ENCODE measurements around the gene ARHGEF17.
"Not testable (repeated sequence)": the region's sequence is repeated elsewhere in the genome, so short reads cannot be mapped to it uniquely, and the experiment has no call there.

Gene ARHGEF17

GRCh38 chr11:73274191-73274590 is 33.9 kb upstream of the ARHGEF17 start:
- not testable (repeated sequence) for DNase-seq

GRCh38 chr11:73274722-73275380 is 33.2 kb upstream of the ARHGEF17 start:
- DNase-seq = no peak

GRCh38 chr11:73275381-73275750 is 32.7 kb upstream of the ARHGEF17 start:
- no peak for DNase-seq

- DNase-seq = no peak
These were observed 30.6 kb upstream of the ARHGEF17 start for GRCh38 chr11:73277467-73277866.

GRCh38 chr11:73280626-73281025 is 27.4 kb upstream of the ARHGEF17 start:
- DNase-seq = no peak

GRCh38 chr11:73281201-73281741 is 26.8 kb upstream of the ARHGEF17 start:
- peak; percentile 15 for DNase-seq

- DNase-seq = no peak
These were observed 26.0 kb upstream of the ARHGEF17 start for GRCh38 chr11:73281796-73282660.

- DNase-seq = no peak
These were observed 24.6 kb upstream of the ARHGEF17 start for GRCh38 chr11:73283276-73284000.

- no peak for DNase-seq
These were observed 24.0 kb upstream of the ARHGEF17 start for GRCh38 chr11:73284106-73284505.

GRCh38 chr11:73285721-73286120 is 22.4 kb upstream of the ARHGEF17 start:
- no peak for DNase-seq

- no peak for DNase-seq
These were observed 21.8 kb upstream of the ARHGEF17 start for GRCh38 chr11:73286240-73286810.

- peak; percentile 48 for DNase-seq
These were observed 20.5 kb upstream of the ARHGEF17 start for GRCh38 chr11:73287400-73288101.

- no peak for DNase-seq
These were observed 19.7 kb upstream of the ARHGEF17 start for GRCh38 chr11:73288192-73288872.

- DNase-seq = peak; percentile 84
These were observed 19.0 kb upstream of the ARHGEF17 start for GRCh38 chr11:73288873-73289707.

GRCh38 chr11:73290536-73290935 is 17.5 kb upstream of the ARHGEF17 start:
- no peak for DNase-seq

GRCh38 chr11:73291196-73291595 is 16.9 kb upstream of the ARHGEF17 start:
- DNase-seq = no peak

GRCh38 chr11:73291781-73292524 is 16.1 kb upstream of the ARHGEF17 start:
- peak; percentile 53 for DNase-seq

GRCh38 chr11:73292525-73292894 is 15.6 kb upstream of the ARHGEF17 start:
- DNase-seq = peak; percentile 53

- no peak for DNase-seq
These were observed 14.6 kb upstream of the ARHGEF17 start for GRCh38 chr11:73293356-73293936.

- DNase-seq = no peak
These were observed 13.5 kb upstream of the ARHGEF17 start for GRCh38 chr11:73294604-73295003.

All from NCI-H69 (cell line).